Mesenchymal stem cell (in vitro differentiated cells and primary cell): ENCODE results near the gene IGFBP4.

Source experiments
- DNase-seq: peaks from one replicate; pipeline ENCODE4 v3.0.0-alpha.2; 2013
- H2AFZ ChIP-seq: one replicate; pipeline ENCODE4 v1.6.1; 2013; ENCODE audit warnings: low read depth, mild to moderate bottlenecking, control low read depth, inconsistent platforms, low read length, moderate library complexity
- H2AK5ac ChIP-seq: 2 replicates; pipeline ENCODE4 v1.6.1; 2013; ENCODE audit warnings: low read length, moderate library complexity, mild to moderate bottlenecking, inconsistent platforms; ENCODE audit not compliant: severe bottlenecking
- H2BK120ac ChIP-seq: one replicate; pipeline ENCODE4 v1.6.1; 2013; ENCODE audit warnings: low read depth, mild to moderate bottlenecking, inconsistent platforms, low read length, moderate library complexity
- H2BK12ac ChIP-seq, 2 experiments: one replicate each; pipeline ENCODE4 v1.6.1; 2013; ENCODE audit warnings: inconsistent platforms in 2 of 2, low read length in 2 of 2, mild to moderate bottlenecking in 2 of 2, moderate library complexity in 2 of 2, control low read depth in 1 of 2
- H2BK15ac ChIP-seq: one replicate; pipeline ENCODE4 v1.6.1; 2013; ENCODE audit warnings: mild to moderate bottlenecking, low read depth, inconsistent platforms; ENCODE audit not compliant: poor library complexity, severe bottlenecking
- H2BK5ac ChIP-seq: 2 replicates; pipeline ENCODE4 v1.6.1; 2013; ENCODE audit warnings: low read depth, mild to moderate bottlenecking, low read length, control low read depth, inconsistent platforms; ENCODE audit not compliant: poor library complexity, severe bottlenecking
- H3K14ac ChIP-seq, 2 experiments: one replicate each; pipeline ENCODE4 v1.6.1; 2013; ENCODE audit warnings: inconsistent platforms in 2 of 2, low read length in 2 of 2, control low read depth in 1 of 2, mild to moderate bottlenecking in 1 of 2, moderate library complexity in 1 of 2
- H3K18ac ChIP-seq, 2 experiments: one replicate each; pipeline ENCODE4 v1.6.1; 2013; ENCODE audit warnings: inconsistent platforms in 2 of 2, low read length in 2 of 2, control low read depth in 1 of 2, low read depth in 1 of 2, mild to moderate bottlenecking in 1 of 2
- H3K23ac ChIP-seq, 2 experiments: one replicate each; pipeline ENCODE4 v1.6.1; 2013; ENCODE audit warnings: inconsistent platforms in 2 of 2, low read length in 2 of 2, mild to moderate bottlenecking in 2 of 2, moderate library complexity in 2 of 2, control low read depth in 1 of 2
- H3K27ac ChIP-seq: 2 replicates; pipeline ENCODE4 v1.5.1; 2013; ENCODE audit warnings: mild to moderate bottlenecking, moderate library complexity, low read length, control low read depth, inconsistent platforms; ENCODE audit not compliant: poor library complexity, severe bottlenecking
- H3K27me3 ChIP-seq, 2 experiments: 2 replicates each; pipeline versions ENCODE4 v1.6.1 to v1.7.0; 2013; ENCODE audit warnings: low read length in 2 of 2, mild to moderate bottlenecking in 2 of 2, moderate library complexity in 2 of 2, control low read depth in 1 of 2, inconsistent platforms in 1 of 2; ENCODE audit not compliant: control insufficient read depth in 1 of 2, insufficient read depth in 1 of 2
- H3K36me3 ChIP-seq, 2 experiments: 2 replicates each; pipeline versions ENCODE4 v1.6.1 to v1.7.0; 2013; ENCODE audit warnings: low read length in 2 of 2, control low read depth in 1 of 2, inconsistent platforms in 1 of 2, low read depth in 1 of 2, mild to moderate bottlenecking in 1 of 2; ENCODE audit not compliant: insufficient read depth in 2 of 2, control insufficient read depth in 1 of 2
- H3K4ac ChIP-seq, 2 experiments: one replicate each; pipeline ENCODE4 v1.6.1; 2013; ENCODE audit warnings: inconsistent platforms in 2 of 2, low read length in 2 of 2, mild to moderate bottlenecking in 2 of 2, moderate library complexity in 2 of 2, control low read depth in 1 of 2, low read depth in 1 of 2
- H3K4me1 ChIP-seq: 2 replicates; pipeline ENCODE4 v1.6.1; 2013; ENCODE audit warnings: low read depth, low read length, control low read depth; ENCODE audit not compliant: control insufficient read depth, insufficient read depth
- H3K4me2 ChIP-seq: 2 replicates; pipeline ENCODE4 v1.6.1; 2013; ENCODE audit warnings: low read length, mild to moderate bottlenecking, inconsistent platforms; ENCODE audit not compliant: poor library complexity, severe bottlenecking
- H3K4me3 ChIP-seq, 2 experiments: 2 replicates each; pipeline versions ENCODE4 v1.5.1 to v1.7.0; 2013; ENCODE audit warnings: low read length in 2 of 2, mild to moderate bottlenecking in 2 of 2, control low read depth in 1 of 2, low read depth in 1 of 2; ENCODE audit not compliant: insufficient read depth in 1 of 2
- H3K79me1 ChIP-seq: replicated peaks from 2 replicates; pipeline ENCODE4 v1.6.1; 2013; ENCODE audit warnings: mild to moderate bottlenecking, control low read depth, low read length, inconsistent platforms; ENCODE audit not compliant: poor library complexity, severe bottlenecking
- H3K9ac ChIP-seq: 2 replicates; pipeline ENCODE4 v1.7.0; 2013; ENCODE audit warnings: mild to moderate bottlenecking, low read length, moderate library complexity
- H3K9me3 ChIP-seq: 2 replicates; pipeline ENCODE4 v1.7.0; 2013; ENCODE audit warnings: mild to moderate bottlenecking, low read length; ENCODE audit not compliant: control insufficient read depth
- H4K8ac ChIP-seq: one replicate; pipeline ENCODE4 v1.6.1; 2013; ENCODE audit warnings: inconsistent platforms, mild to moderate bottlenecking, low read length, moderate library complexity
- H4K91ac ChIP-seq: one replicate; pipeline ENCODE4 v1.6.1; 2013; ENCODE audit warnings: mild to moderate bottlenecking, low read length, inconsistent platforms
- WGBS: methylation state at CpG from one replicate; pipeline ENCODE4 v1.1.7; 2013; ENCODE audit warnings: mixed read lengths; 5-methylcytosine and 5-hydroxymethylcytosine counted together

IGFBP4 gene

GRCh38 chr17:40447806-40448205 is 4.6 kb downstream of the IGFBP4 start:
- Histone ChIP-seq H2BK15ac (peak overlapping the region; percentile 68), H3K9me3 (no peaks in the 10 kb centered on the region), H3K27me3 (no peaks in the 10 kb centered on the region), H3K14ac (no peak overlapping the region), H4K91ac (no peak overlapping the region), H3K23ac (no peak overlapping the region), H3K79me1 (no peaks in the 10 kb centered on the region), H2AK5ac (peak overlapping the region; percentile 72), H3K4me1 (peaks cover 55% of the 10 kb centered on the region), H3K18ac (no peak overlapping the region), H3K4me2 (peak overlapping the region; percentile 12), H2BK12ac (no peak overlapping the region), H3K36me3 (peaks cover 10 to 45% of the 10 kb centered on the region in 2 experiments), H3K4ac (no peak overlapping the region), H2BK5ac (no peak overlapping the region), H2BK120ac (no peak overlapping the region), H3K9ac (peak overlapping the region; percentile 95), H3K27ac (peak overlapping the region; percentile 15), H2AFZ (no peak overlapping the region), H4K8ac (no peak overlapping the region), H3K4me3 (peak overlapping the region in 1 of 2 experiments; percentile 98)
- 99% methylated on average over 4 of the region's 4 CpGs for WGBS
- DNase-seq: no peak

GRCh38 chr17:40448213-40448638 is 5.0 kb downstream of the IGFBP4 start:
- Histone ChIP-seq H3K4ac (no peak overlapping the region), H3K18ac (no peak overlapping the region), H2AK5ac (no peak overlapping the region), H3K27me3 (no peaks in the 10 kb centered on the region), H3K4me2 (no peak overlapping the region), H3K4me1 (peaks cover 57% of the 10 kb centered on the region), H3K23ac (no peak overlapping the region), H2BK5ac (no peak overlapping the region), H3K9ac (peak overlapping the region; percentile 95), H3K27ac (peak overlapping the region; percentile 48), H3K9me3 (no peaks in the 10 kb centered on the region), H3K36me3 (peaks cover 13 to 50% of the 10 kb centered on the region in 2 experiments), H2BK120ac (no peak overlapping the region), H2BK15ac (no peak overlapping the region), H3K79me1 (peaks cover 1% of the 10 kb centered on the region), H4K91ac (no peak overlapping the region), H3K4me3 (peak overlapping the region in 1 of 2 experiments; percentile 98), H2AFZ (no peak overlapping the region), H3K14ac (no peak overlapping the region), H2BK12ac (no peak overlapping the region), H4K8ac (no peak overlapping the region)
- WGBS: 92% methylated on average over 8 of the region's 8 CpGs
- no peak for DNase-seq

GRCh38 chr17:40448639-40449261 is 5.5 kb downstream of the IGFBP4 start:
- Histone ChIP-seq H3K27ac (peak overlapping the region; percentile 48), H3K18ac (peak overlapping the region in 1 of 2 experiments; percentile 28), H3K14ac (no peak overlapping the region), H2AK5ac (peak overlapping the region; percentile 80), H4K8ac (no peak overlapping the region), H3K4me1 (peaks cover 58% of the 10 kb centered on the region), H3K4ac (no peak overlapping the region), H3K36me3 (peaks cover 18 to 55% of the 10 kb centered on the region in 2 experiments), H3K27me3 (no peaks in the 10 kb centered on the region), H2BK12ac (no peak overlapping the region), H3K4me2 (peak overlapping the region; percentile 23), H3K23ac (no peak overlapping the region), H3K9ac (peak overlapping the region; percentile 95), H3K9me3 (no peaks in the 10 kb centered on the region), H3K79me1 (peaks cover 1% of the 10 kb centered on the region), H2BK15ac (no peak overlapping the region), H3K4me3 (peak overlapping the region in 1 of 2 experiments; percentile 98), H2AFZ (no peak overlapping the region), H4K91ac (no peak overlapping the region), H2BK5ac (no peak overlapping the region), H2BK120ac (no peak overlapping the region)
- DNase-seq: no peak
- 82% methylated on average over 6 of the region's 7 CpGs for WGBS

GRCh38 chr17:40450175-40450574 is 6.9 kb downstream of the IGFBP4 start:
- Histone ChIP-seq H3K23ac (no peak overlapping the region), H2AFZ (no peak overlapping the region), H3K4me2 (no peak overlapping the region), H2BK12ac (no peak overlapping the region), H2BK120ac (no peak overlapping the region), H3K36me3 (peaks cover 30 to 69% of the 10 kb centered on the region in 2 experiments), H4K91ac (no peak overlapping the region), H3K4me3 (peak overlapping the region in 1 of 2 experiments; percentile 30), H3K79me1 (peaks cover 1% of the 10 kb centered on the region), H3K9me3 (no peaks in the 10 kb centered on the region), H3K14ac (no peak overlapping the region), H3K4ac (no peak overlapping the region), H3K18ac (peak overlapping the region in 1 of 2 experiments; percentile 30), H3K27ac (peak overlapping the region; percentile 37), H3K4me1 (peaks cover 60% of the 10 kb centered on the region), H2BK5ac (no peak overlapping the region), H2BK15ac (no peak overlapping the region), H4K8ac (no peak overlapping the region), H2AK5ac (no peak overlapping the region), H3K9ac (peak overlapping the region; percentile 87), H3K27me3 (no peaks in the 10 kb centered on the region)
- no peak for DNase-seq
- 93% methylated on average over 3 of the region's 3 CpGs for WGBS
